Middle frontal gyrus (tissue), 1 donor: ENCODE results near the gene NCOA3.
"Not testable (repeated sequence)": the region's sequence is repeated elsewhere in the genome, so short reads cannot be mapped to it uniquely, and the experiment has no call there.

Experiments used
- DNase-seq: peaks from one replicate; pipeline ENCODE4 v3.0.0-alpha.2; 2015; ENCODE audit warnings: low spot score; ENCODE audit errors: extremely low spot score

Gene NCOA3

DNA sequence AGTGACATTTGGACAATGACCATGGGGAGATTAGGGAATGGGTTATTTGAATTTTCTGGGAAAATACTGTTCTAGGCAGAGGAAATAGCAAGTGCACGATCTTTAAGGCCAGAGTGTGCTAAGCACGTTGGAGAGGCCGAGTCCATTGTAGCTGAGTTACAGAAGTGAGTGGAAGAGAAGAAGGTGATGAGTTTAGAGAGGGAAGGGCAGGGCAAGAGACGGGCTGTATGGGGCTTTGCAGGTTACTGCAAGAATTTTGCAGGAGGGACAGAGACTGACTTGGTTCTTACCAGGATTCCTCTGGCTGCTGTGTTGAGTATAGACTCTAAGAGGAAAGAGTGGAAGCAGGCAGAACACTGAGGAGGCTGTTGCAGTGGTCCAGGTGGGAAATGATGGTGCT lies 1.1 kb upstream of the NCOA3 start:
- DNase-seq = no peak

- no peak for DNase-seq
Measured at GRCh38 chr20:47501116-47501481, 588 bp upstream of the NCOA3 start.

- DNase-seq = no peak
Measured at GRCh38 chr20:47502271-47503239, 868 bp downstream of the NCOA3 start.

DNA sequence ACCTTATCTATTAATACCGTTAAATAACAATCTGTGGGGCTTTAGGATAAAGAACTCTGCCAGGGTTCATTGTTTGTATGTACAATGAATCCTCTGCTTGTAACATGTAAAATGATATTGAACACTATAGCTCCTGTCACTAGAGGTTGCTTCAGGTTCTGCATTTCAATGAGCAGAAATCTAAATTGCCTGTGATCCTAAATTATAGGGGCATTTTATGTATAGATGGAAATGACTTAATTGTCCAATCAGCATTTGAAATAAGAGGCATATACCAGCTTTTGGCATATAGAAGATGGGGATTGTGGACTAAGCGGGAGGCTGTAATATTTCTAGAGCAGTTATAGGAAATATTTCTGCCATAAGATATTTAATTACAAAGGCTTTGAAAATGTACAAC lies 2.0 kb downstream of the NCOA3 start:
- no peak for DNase-seq

GRCh38 chr20:47506335-47506734 lies 4.6 kb downstream of the NCOA3 start:
- no peak for DNase-seq

- no peak for DNase-seq
Measured at GRCh38 chr20:47506850-47507249, 5.2 kb downstream of the NCOA3 start.

- not testable (repeated sequence) for DNase-seq
Measured at GRCh38 chr20:47507275-47507981, 5.7 kb downstream of the NCOA3 start.

GRCh38 chr20:47508278-47508677 lies 6.6 kb downstream of the NCOA3 start:
- no peak for DNase-seq

- no peak for DNase-seq
Measured at GRCh38 chr20:47509104-47509661, 7.5 kb downstream of the NCOA3 start.

DNA sequence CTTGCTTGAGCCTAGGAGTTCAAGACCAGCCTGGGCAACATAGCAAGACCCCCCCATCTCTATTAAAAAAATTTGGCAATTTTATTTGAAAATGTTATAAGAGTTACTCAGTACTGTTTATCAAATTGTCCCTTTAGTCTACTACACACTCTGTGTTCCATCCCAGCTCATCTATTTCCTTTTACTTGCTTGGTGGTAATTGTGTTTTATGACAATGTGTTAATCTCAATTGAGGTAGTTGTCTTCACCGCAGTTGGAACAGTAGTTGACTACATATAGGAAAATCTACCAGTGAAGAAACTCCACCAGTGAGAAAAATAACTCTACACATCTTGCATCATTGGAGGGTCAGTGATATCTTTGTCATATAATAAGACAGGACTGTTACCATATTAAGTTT lies 8.0 kb downstream of the NCOA3 start:
- DNase-seq = no peak

DNA sequence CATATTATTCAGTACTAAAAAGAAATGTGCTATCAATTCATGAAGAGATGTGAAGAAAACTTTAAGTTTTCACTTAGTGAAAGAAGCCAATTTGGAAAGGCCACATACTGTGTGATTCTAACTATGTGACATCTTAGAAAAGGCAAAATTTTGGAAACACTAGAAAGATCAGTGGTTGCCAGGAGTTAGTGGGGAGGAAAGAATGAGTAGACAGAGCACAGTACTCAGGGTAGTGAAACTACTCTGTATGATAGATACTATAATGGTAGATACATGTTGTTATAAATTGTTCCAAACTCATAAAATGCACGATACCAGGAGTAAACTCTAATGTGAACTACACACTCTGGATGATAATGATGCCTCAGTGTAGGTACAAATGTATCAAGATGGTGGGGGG lies 14.2 kb downstream of the NCOA3 start:
- no peak for DNase-seq

DNA sequence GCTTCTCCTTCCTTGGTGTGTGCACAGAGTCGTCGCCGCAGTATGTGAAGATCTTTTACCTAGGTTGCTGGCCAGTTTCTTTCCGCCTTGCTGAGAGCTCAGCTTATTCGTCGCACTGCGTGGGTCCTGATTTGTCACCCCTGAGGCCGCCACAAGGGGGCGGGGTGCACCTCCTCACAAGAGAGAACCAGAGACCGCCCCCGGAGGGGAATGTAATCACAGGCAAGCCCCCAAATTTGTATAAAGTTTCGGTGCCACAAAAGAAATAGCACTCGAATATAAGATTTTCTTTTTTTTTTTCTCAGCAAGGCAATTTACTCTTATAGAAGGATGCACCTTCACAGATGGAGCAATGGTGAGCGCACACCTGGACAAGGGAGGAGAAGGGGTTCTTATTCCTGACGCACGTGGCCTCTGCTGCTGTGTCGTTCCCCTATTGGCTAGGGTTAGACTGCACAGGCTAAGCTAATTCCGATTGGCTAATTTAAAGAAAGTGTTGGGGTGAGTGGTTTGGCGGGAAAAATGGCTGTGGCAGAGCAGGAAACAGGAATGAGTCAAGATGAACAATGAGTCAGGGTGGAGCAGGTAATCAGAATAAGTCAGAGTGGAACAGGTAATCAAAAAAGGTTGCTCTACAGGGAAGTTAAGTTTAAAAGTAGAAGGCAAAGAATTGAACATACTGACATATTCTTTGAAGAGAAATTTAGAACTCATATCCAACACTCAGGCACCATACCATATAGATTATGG lies 19.5 kb downstream of the NCOA3 start:
- no peak for DNase-seq

- DNase-seq = no peak
Measured at GRCh38 chr20:47524015-47524784, 22.5 kb downstream of the NCOA3 start.

- DNase-seq = no peak
Measured at GRCh38 chr20:47527004-47527800, 25.5 kb downstream of the NCOA3 start.

GRCh38 chr20:47529840-47530239 lies 28.2 kb downstream of the NCOA3 start:
- no peak for DNase-seq

DNA sequence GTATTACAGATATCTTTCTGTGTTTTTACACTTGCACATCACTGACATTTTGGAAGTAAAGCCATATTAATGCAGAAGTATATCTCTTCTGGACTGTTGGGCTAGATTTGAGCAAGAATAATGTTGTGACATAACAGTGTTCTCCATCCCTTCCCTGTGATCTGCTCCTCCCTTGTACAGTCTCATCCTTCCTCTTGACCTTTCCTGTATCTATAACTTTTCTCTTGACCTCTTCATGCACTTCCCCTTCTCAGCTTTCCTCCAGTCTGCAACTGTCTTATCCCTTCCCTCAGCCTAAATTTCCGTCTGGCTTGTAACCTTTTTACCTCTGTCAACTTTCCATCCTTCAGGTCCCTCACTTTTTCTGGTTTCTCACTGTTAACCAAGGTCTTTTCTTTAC lies 29.8 kb downstream of the NCOA3 start:
- DNase-seq = no peak

DNA sequence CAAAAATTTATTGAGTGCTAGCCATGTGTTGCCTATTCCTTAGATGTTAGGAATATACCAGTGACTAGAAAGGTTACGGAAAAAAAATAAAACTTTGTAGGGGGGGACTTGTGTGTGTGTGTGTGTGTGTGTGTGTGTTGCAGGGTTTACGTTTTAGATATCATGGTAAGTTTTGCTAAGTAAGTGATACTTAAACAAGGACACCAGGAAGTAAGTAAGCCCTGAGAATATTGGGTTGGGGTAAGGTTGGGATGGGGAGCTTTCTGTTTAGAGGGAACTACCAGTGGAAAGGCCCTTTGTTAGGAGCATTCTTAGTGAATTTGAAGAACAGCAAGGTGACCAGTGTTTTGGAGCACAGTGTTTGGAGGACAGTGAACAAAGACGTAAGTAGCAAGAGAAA lies 30.3 kb downstream of the NCOA3 start:
- no peak for DNase-seq

- no peak for DNase-seq
Measured at GRCh38 chr20:47533518-47534062, 31.9 kb downstream of the NCOA3 start.

- no peak for DNase-seq
Measured at GRCh38 chr20:47534405-47534804, 32.7 kb downstream of the NCOA3 start.

- DNase-seq = no peak
Measured at GRCh38 chr20:47535088-47535487, 33.4 kb downstream of the NCOA3 start.
